IMR-90 (cell line): ENCODE data around the gene SNX11. TPM values are rescaled to one million over a fixed set of nuclear protein-coding genes. Genes with fewer than 3 reads are reported as not detected.

Source experiments
- ATAC-seq: fragments of 200-7000 bp; cut with Tn5 transposase; 2 replicates; pipeline ENCODE4 v1.9.1; 2020; ENCODE audit warnings: low read depth, mild to moderate bottlenecking, moderate library complexity
- BruUV-seq: library from RNA; stranded (reverse); fragments of 400-500 nt; replicated peaks from 2 replicates; lab custom pipeline; 2021; lab: Mats Ljungman, UMichigan
- CTCF ChIA-PET: fragments of 300-600 bp; formaldehyde crosslinking; extraction: SDS; loops from one replicate; lab custom pipeline; 2021; ENCODE audit warnings: antibody characterized with exemption; lab: Yijun Ruan, JAX
- POLR2A ChIA-PET: fragments of 300-600 bp; sonication (Branson Sonifier 250); formaldehyde crosslinking; loops from one replicate; lab custom pipeline; 2022; ENCODE audit warnings: antibody characterized with exemption; ENCODE audit not compliant: unreplicated experiment; lab: Charles Lee
- DNase-seq: peaks from one replicate; pipeline ENCODE4 v3.0.0; 2013
- H2AFZ ChIP-seq: replicated peaks from 2 replicates; pipeline ENCODE3; 2013; ENCODE audit warnings: low read length, mild to moderate bottlenecking; ENCODE audit not compliant: poor library complexity
- H2AK5ac ChIP-seq: 2 replicates; pipeline ENCODE4 v1.6.1; 2013; ENCODE audit warnings: low read depth, low read length, inconsistent platforms
- H2AK9ac ChIP-seq: replicated peaks from 2 replicates; pipeline ENCODE3; 2013; ENCODE audit warnings: mild to moderate bottlenecking, low read depth, low read length, moderate library complexity; ENCODE audit not compliant: poor library complexity
- H2BK120ac ChIP-seq: 2 replicates; pipeline ENCODE4 v1.6.1; 2013; ENCODE audit warnings: low read depth, low read length, inconsistent platforms
- H2BK15ac ChIP-seq: 3 replicates; pipeline ENCODE4 v1.6.1; 2013; ENCODE audit warnings: low read depth, low read length, inconsistent platforms
- H2BK20ac ChIP-seq: 2 replicates; pipeline ENCODE4 v1.6.1; 2013; ENCODE audit warnings: low read depth, mild to moderate bottlenecking, inconsistent platforms, low read length, moderate library complexity
- H2BK5ac ChIP-seq: 2 replicates; pipeline ENCODE4 v1.6.1; 2013; ENCODE audit warnings: mild to moderate bottlenecking, low read depth, low read length, inconsistent platforms; ENCODE audit not compliant: poor library complexity, severe bottlenecking
- H3K14ac ChIP-seq: replicated peaks from 2 replicates; pipeline ENCODE4 v1.6.1; 2013; ENCODE audit warnings: low read depth, low read length, inconsistent platforms
- H3K18ac ChIP-seq: 2 replicates; pipeline ENCODE4 v1.6.1; 2013; ENCODE audit warnings: low read depth, low read length, control low read depth
- H3K23ac ChIP-seq: 2 replicates; pipeline ENCODE4 v1.6.1; 2013; ENCODE audit warnings: low read depth, low read length, inconsistent platforms
- H3K27ac ChIP-seq: 2 replicates; pipeline ENCODE4 v1.5.1; 2013; ENCODE audit warnings: mild to moderate bottlenecking, control low read depth, low read length; ENCODE audit not compliant: insufficient read depth
- H3K27me3 ChIP-seq: 2 replicates; pipeline ENCODE4 v1.6.1; 2013; ENCODE audit warnings: low read length; ENCODE audit not compliant: control insufficient read depth, insufficient read depth
- H3K36me3 ChIP-seq: 2 replicates; pipeline ENCODE4 v1.6.1; 2013; ENCODE audit warnings: low read length, mixed read lengths; ENCODE audit not compliant: control insufficient read depth, insufficient read depth
- H3K4ac ChIP-seq: 2 replicates; pipeline ENCODE4 v1.6.1; 2013; ENCODE audit warnings: low read depth, low read length, inconsistent platforms
- H3K4me1 ChIP-seq: 2 replicates; pipeline ENCODE4 v1.6.1; 2013; ENCODE audit warnings: low read length, mixed read lengths; ENCODE audit not compliant: control insufficient read depth, insufficient read depth
- H3K4me2 ChIP-seq: 2 replicates; pipeline ENCODE4 v1.6.1; 2013; ENCODE audit warnings: low read depth, mild to moderate bottlenecking, control low read depth, low read length, moderate library complexity
- H3K4me3 ChIP-seq: 2 replicates; pipeline ENCODE4 v1.5.1; 2013; ENCODE audit warnings: low read depth, mild to moderate bottlenecking, control low read depth, low read length, moderate library complexity; ENCODE audit not compliant: insufficient read depth
- H3K56ac ChIP-seq: 2 replicates; pipeline ENCODE4 v1.6.1; 2013; ENCODE audit warnings: low read length, inconsistent platforms; ENCODE audit not compliant: insufficient read depth; ENCODE audit errors: extremely low read depth
- H3K79me1 ChIP-seq, 2 experiments: 2 replicates each; pipeline ENCODE4 v1.6.1; 2013; ENCODE audit warnings: low read length in 2 of 2, inconsistent platforms in 1 of 2, low read depth in 1 of 2
- H3K9ac ChIP-seq: 2 replicates; pipeline ENCODE4 v1.6.1; 2013; ENCODE audit warnings: low read depth, low read length, control low read depth
- H3K9me1 ChIP-seq: 2 replicates; pipeline ENCODE4 v1.6.1; 2013; ENCODE audit warnings: low read length, inconsistent platforms; ENCODE audit not compliant: insufficient read depth
- H3K9me3 ChIP-seq: 2 replicates; pipeline ENCODE4 v1.6.1; 2013; ENCODE audit warnings: low read length; ENCODE audit not compliant: control insufficient read depth, insufficient read depth
- H4K20me1 ChIP-seq: 2 replicates; pipeline ENCODE4 v1.6.1; 2013; ENCODE audit warnings: low read length, inconsistent platforms; ENCODE audit not compliant: insufficient read depth
- H4K5ac ChIP-seq: 2 replicates; pipeline ENCODE4 v1.6.1; 2013; ENCODE audit warnings: mild to moderate bottlenecking, low read depth, low read length, control low read depth
- H4K8ac ChIP-seq, 2 experiments: 2 replicates each; pipeline ENCODE4 v1.6.1; 2013; ENCODE audit warnings: low read depth in 2 of 2, low read length in 2 of 2, control low read depth in 1 of 2, inconsistent platforms in 1 of 2
- H4K91ac ChIP-seq: 2 replicates; pipeline ENCODE4 v1.6.1; 2013; ENCODE audit warnings: low read depth, low read length, inconsistent platforms; ENCODE audit not compliant: insufficient read depth
- BHLHE40 ChIP-seq: fragments of 150-350 bp; IDR thresholded peaks from 2 replicates; pipeline ENCODE4 v1.6.1; 2016; ENCODE audit warnings: mild to moderate bottlenecking, low read depth, low read length
- CEBPB ChIP-seq: IDR thresholded peaks from 2 replicates; pipeline ENCODE4 v1.6.1; 2012; ENCODE audit warnings: low read depth, low read length, improper control_type of control experiment
- CHD1 ChIP-seq: IDR thresholded peaks from 2 replicates; pipeline ENCODE4 v1.6.1; 2012; ENCODE audit warnings: low read depth, low read length, improper control_type of control experiment
- CTCF ChIP-seq: conservative IDR thresholded peaks from 2 replicates; pipeline ENCODE4 v1.5.1; 2012; ENCODE audit warnings: mild to moderate bottlenecking, low read depth, low read length, improper control_type of control experiment
- FOS ChIP-seq: fragments of 150-350 bp; IDR thresholded peaks from 2 replicates; pipeline ENCODE4 v1.6.1; 2016; ENCODE audit warnings: low read depth, low read length
- MAFK ChIP-seq: IDR thresholded peaks from 2 replicates; pipeline ENCODE4 v1.6.1; 2012; ENCODE audit warnings: low read depth, low read length, improper control_type of control experiment
- MAZ ChIP-seq: IDR thresholded peaks from 2 replicates; pipeline ENCODE4 v1.6.1; 2012; ENCODE audit warnings: low read depth, mild to moderate bottlenecking, low read length, improper control_type of control experiment, moderate library complexity, borderline replicate concordance
- RAD21 ChIP-seq: IDR thresholded peaks from 2 replicates; pipeline ENCODE4 v1.6.1; 2012; ENCODE audit warnings: low read length, improper control_type of control experiment
- RCOR1 ChIP-seq: IDR thresholded peaks from 2 replicates; pipeline ENCODE4 v1.6.1; 2012; ENCODE audit warnings: mild to moderate bottlenecking, low read length, improper control_type of control experiment; ENCODE audit not compliant: insufficient replicate concordance
- SMC3 ChIP-seq: fragments of 150-350 bp; IDR thresholded peaks from 2 replicates; pipeline ENCODE4 v1.6.1; 2016; ENCODE audit warnings: low read depth, mild to moderate bottlenecking, antibody characterized with exemption, low read length, moderate library complexity
- WGBS, 2 experiments: methylation state at CpG; one replicate each; pipeline versions ENCODE4 v1.1.5 to v1.1.7; 2013; ENCODE audit warnings: missing lambda C conversion rate in 2 of 2; ENCODE audit not compliant: insufficient read length in 1 of 2; ENCODE audit errors: extremely low coverage in 2 of 2; 5-methylcytosine and 5-hydroxymethylcytosine counted together
- dilution Hi-C: fragments of 300-500 bp; cut with HindIII; formaldehyde crosslinking; loops from one replicate; pipeline ENCODE4 v1.14.3; 2018; ENCODE audit warnings: low sequenced_read_pairs; ENCODE audit not compliant: unreplicated experiment
- in situ Hi-C: fragments of 300-500 bp; cut with MboI; formaldehyde crosslinking; loops from 3 replicates; pipeline ENCODE4 v1.14.3; 2019; ENCODE audit warnings: low sequenced_read_pairs, inconsistent platforms, mixed read lengths
- intact Hi-C: fragments of 100-400 bp; cut with micrococcal nuclease; formaldehyde crosslinking; loops from 2 replicates; pipeline ENCODE4 v1.10.0; 2022
- polyA plus RNA-seq, 3 experiments: library from polyadenylated mRNA; depleted of rRNA; stranded (reverse); fragments of >200 nt; gene quantifications; 2 replicates each; pipeline ENCODE4 v1.2.3, GENCODE V29; 2012; ENCODE audit warnings: low replicate concordance in 1 of 3
- total RNA-seq: library from RNA; depleted of rRNA; stranded (reverse); fragments of >200 nt; gene quantifications from 2 replicates; pipeline ENCODE4 v1.2.3, GENCODE V29; 2012

SNX11 gene
- total and polyA plus RNA-seq, 2 of the 4 experiments (the other 2 are of a cell fraction), result 14.7 to 16.9 TPM

GRCh38 chr17:48163809-48164208 lies 56.2 kb downstream of the SNX11 start:
- H3K9me1 ChIP-seq, result no peaks in the 10 kb centered on the region
- in situ Hi-C loops (loop anchor here (10.0 kb wide), 1 partner anchor 461 kb away; the partner anchor contains the start of gene HOXB9), dilution Hi-C loops (no loop called here), intact Hi-C loops (no loop called here)
- no CpG with 5 or more reads among the region's 1 CpG for WGBS, 2 experiments
- no peaks in the 10 kb centered on the region for H3K36me3 ChIP-seq
- H4K20me1 ChIP-seq, result no peaks in the 10 kb centered on the region
- no peaks in the 10 kb centered on the region for H3K9me3 ChIP-seq
- DNase-seq, result no peak
- no peak overlapping the region for H3K4me2 ChIP-seq
- no peak overlapping the region for H3K23ac ChIP-seq
- no peak overlapping the region for H3K18ac ChIP-seq
- no peak overlapping the region for H3K9ac ChIP-seq
- no peak overlapping the region for H3K14ac ChIP-seq
- no peak overlapping the region for H3K27ac ChIP-seq
- no peak overlapping the region for H2AK9ac ChIP-seq
- no peak overlapping the region for H4K91ac ChIP-seq
- no peaks in the 10 kb centered on the region for H3K79me1 ChIP-seq
- POLR2A ChIA-PET, result no interaction called here
- ATAC-seq, result no peak
- H2BK5ac ChIP-seq, result no peak overlapping the region
- no peak overlapping the region for H2BK20ac ChIP-seq
- no peak overlapping the region for H3K56ac ChIP-seq
- no peak for TF ChIP-seq SMC3
- no peak for TF ChIP-seq RAD21
- no peak for TF ChIP-seq RCOR1
- TF ChIP-seq BHLHE40, result no peak
- no peak for TF ChIP-seq MAZ
- TF ChIP-seq FOS, result no peak
- no peak for TF ChIP-seq CTCF
- TF ChIP-seq CHD1, result no peak
- no peak for TF ChIP-seq CEBPB
- TF ChIP-seq MAFK, result no peak
- no peak overlapping the region for H2AK5ac ChIP-seq
- no peak overlapping the region for H4K5ac ChIP-seq
- CTCF ChIA-PET, result no interaction called here
- no peak overlapping the region for H2BK15ac ChIP-seq
- no TSS peak for BruUV-seq
- H3K4ac ChIP-seq, result no peak overlapping the region
- H3K4me3 ChIP-seq, result no peak overlapping the region
- H2AFZ ChIP-seq, result no peak overlapping the region
- peaks cover 65% of the 10 kb centered on the region for H3K27me3 ChIP-seq
- no peaks in the 10 kb centered on the region for H3K4me1 ChIP-seq
- H4K8ac ChIP-seq, result no peak overlapping the region
- no peak overlapping the region for H2BK120ac ChIP-seq
